BE2C (cell line): ENCODE results near the gene SGF29.
"Not testable (repeated sequence)": the region's sequence is repeated elsewhere in the genome, so short reads cannot be mapped to it uniquely, and the experiment has no call there.

Experiments
- DNase-seq: peaks from one replicate; pipeline ENCODE4 v3.0.0-alpha.2; 2020
- H3K27me3 ChIP-seq: fragments of 250-450 bp; sonication (Bioruptor Pico); 2 replicates; pipeline ENCODE4 v1.5.1; 2020; ENCODE audit warnings: mild to moderate bottlenecking
- H3K36me3 ChIP-seq: fragments of 250-450 bp; sonication (Bioruptor Pico); 2 replicates; pipeline ENCODE4 v1.5.1; 2020; ENCODE audit warnings: mild to moderate bottlenecking
- H3K4me1 ChIP-seq: fragments of 250-450 bp; sonication (Bioruptor Pico); 2 replicates; pipeline ENCODE4 v1.5.1; 2020
- H3K4me3 ChIP-seq: 2 replicates; pipeline ENCODE4 v1.5.1; 2011; ENCODE audit warnings: low read depth, low read length
- H3K9me3 ChIP-seq: fragments of 250-450 bp; sonication (Bioruptor Pico); 2 replicates; pipeline ENCODE4 v1.5.1; 2020
- TF ChIP-seq, protein P1 (sequence below): IDR thresholded peaks from 2 replicates; pipeline ENCODE4 v1.5.1; 2012; ENCODE audit warnings: mild to moderate bottlenecking, low read depth, low read length

SGF29 gene

GRCh38 chr16:28603381-28604185 is 49.9 kb downstream of the SGF29 start:
- Histone ChIP-seq H3K9me3 (no peaks in the 10 kb centered on the region), H3K27me3 (no peaks in the 10 kb centered on the region), H3K36me3 (no peaks in the 10 kb centered on the region), H3K4me3 (no peak overlapping the region), H3K4me1 (no peaks in the 10 kb centered on the region)
- DNase-seq: no peak
- TF ChIP-seq, protein P1, sequence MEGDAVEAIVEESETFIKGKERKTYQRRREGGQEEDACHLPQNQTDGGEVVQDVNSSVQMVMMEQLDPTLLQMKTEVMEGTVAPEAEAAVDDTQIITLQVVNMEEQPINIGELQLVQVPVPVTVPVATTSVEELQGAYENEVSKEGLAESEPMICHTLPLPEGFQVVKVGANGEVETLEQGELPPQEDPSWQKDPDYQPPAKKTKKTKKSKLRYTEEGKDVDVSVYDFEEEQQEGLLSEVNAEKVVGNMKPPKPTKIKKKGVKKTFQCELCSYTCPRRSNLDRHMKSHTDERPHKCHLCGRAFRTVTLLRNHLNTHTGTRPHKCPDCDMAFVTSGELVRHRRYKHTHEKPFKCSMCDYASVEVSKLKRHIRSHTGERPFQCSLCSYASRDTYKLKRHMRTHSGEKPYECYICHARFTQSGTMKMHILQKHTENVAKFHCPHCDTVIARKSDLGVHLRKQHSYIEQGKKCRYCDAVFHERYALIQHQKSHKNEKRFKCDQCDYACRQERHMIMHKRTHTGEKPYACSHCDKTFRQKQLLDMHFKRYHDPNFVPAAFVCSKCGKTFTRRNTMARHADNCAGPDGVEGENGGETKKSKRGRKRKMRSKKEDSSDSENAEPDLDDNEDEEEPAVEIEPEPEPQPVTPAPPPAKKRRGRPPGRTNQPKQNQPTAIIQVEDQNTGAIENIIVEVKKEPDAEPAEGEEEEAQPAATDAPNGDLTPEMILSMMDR: no peak

- TF ChIP-seq, protein P1: no peak
- no peak for DNase-seq
- H3K36me3 ChIP-seq: no peaks in the 10 kb centered on the region
Observed at GRCh38 chr16:28604186-28604565, 50.5 kb downstream of the SGF29 start.

DNA sequence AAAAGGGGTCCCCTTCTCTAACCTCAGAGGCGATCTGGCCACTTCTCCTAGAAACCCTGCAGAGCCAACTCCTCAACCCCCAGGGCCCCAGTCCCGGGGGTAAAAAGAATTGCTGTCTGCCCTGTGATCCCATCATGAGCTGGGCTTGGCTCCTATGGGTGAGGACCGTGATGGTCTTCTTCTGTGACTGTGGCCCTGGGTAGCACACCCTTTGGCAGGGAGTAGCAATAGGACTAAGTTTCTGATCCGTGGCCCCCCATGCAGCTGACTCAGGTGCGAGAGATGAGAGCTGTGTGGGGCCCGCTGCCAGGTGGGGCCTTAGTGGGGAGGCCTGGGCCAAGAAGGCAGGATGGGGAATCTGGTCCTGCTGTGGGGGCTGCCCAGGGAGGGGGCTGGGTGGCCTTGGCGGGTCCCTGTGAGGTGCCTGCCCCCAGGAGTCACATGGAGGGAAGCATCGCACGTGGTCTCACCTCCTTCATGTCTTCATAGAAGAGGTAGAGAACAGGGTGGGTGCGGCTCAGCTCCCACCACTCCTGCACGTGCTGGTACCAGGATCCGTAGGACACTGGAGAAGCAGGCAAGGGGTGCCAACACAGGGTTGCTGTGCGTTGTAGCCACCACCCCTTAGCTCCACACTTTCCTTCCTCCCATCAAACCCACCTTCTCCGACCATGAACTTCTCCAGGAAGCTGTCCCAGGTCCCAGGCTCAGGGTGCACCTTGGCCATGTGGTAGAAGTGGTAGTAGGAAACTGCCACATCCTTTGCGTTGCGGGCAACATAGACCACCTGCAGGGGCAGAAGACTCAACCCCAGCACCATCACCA is 52.8 kb downstream of the SGF29 start:
- no peak overlapping the region for H3K4me3 ChIP-seq
- H3K36me3 ChIP-seq: no peaks in the 10 kb centered on the region
- H3K9me3 ChIP-seq: no peaks in the 10 kb centered on the region
- DNase-seq: no peak
- no peaks in the 10 kb centered on the region for H3K4me1 ChIP-seq
- TF ChIP-seq, protein P1: no peak
- no peaks in the 10 kb centered on the region for H3K27me3 ChIP-seq

More at GRCh38 chr16:28604186-28604565, 50.5 kb downstream of the SGF29 start:
- H3K4me1 ChIP-seq: no peaks in the 10 kb centered on the region
- H3K4me3 ChIP-seq: no peak overlapping the region
- no peaks in the 10 kb centered on the region for H3K9me3 ChIP-seq
- H3K27me3 ChIP-seq: no peaks in the 10 kb centered on the region

DNA sequence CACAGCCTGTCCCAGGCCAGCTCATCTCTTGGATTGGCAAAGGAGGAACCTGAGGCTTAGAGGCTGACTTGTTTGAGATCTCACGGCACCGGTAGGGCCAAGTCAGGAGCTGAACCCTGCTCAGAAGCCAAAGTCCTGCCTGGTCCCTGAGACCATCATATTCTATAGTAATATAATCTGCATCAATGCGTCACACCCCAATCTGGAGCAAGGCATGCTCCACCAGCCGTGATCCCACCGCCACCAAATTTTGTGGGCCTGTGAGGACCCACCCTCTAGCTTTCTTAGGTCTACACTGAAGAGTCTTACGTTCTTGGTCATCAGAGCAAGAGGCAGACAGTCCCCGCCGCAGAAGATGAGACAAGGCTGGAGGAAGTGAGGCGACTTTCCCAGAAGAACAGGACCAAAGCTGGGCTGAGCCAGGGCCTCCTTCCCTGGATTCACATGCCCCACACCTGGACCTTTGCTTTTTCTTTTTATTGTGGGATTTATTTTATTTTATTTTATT is 53.5 kb downstream of the SGF29 start:
- no peaks in the 10 kb centered on the region for H3K9me3 ChIP-seq
- TF ChIP-seq, protein P1: no peak
- DNase-seq: no peak
- no peaks in the 10 kb centered on the region for H3K36me3 ChIP-seq
- no peak overlapping the region for H3K4me3 ChIP-seq
- H3K27me3 ChIP-seq: no peaks in the 10 kb centered on the region
- no peaks in the 10 kb centered on the region for H3K4me1 ChIP-seq

- DNase-seq, H3K27me3 ChIP-seq, H3K4me3 ChIP-seq, H3K9me3 ChIP-seq, H3K36me3 ChIP-seq, H3K4me1 ChIP-seq: not testable (repeated sequence)
Observed at GRCh38 chr16:28607681-28608495, 54.2 kb downstream of the SGF29 start.

- H3K4me3 ChIP-seq, H3K27me3 ChIP-seq, H3K4me1 ChIP-seq, DNase-seq, H3K9me3 ChIP-seq, H3K36me3 ChIP-seq: not testable (repeated sequence)
Observed at GRCh38 chr16:28608496-28608808, 54.7 kb downstream of the SGF29 start.

- H3K27me3 ChIP-seq, H3K4me1 ChIP-seq, H3K4me3 ChIP-seq, H3K9me3 ChIP-seq, DNase-seq, H3K36me3 ChIP-seq: not testable (repeated sequence)
Observed at GRCh38 chr16:28608867-28609596, 55.3 kb downstream of the SGF29 start.
